Gastrocnemius medialis (tissue), 4 donors: ENCODE results near the gene NFIC. TPM values are rescaled to one million over a fixed set of nuclear protein-coding genes. Genes with fewer than 3 reads are reported as not detected.

Experiments
- ATAC-seq, 2 donors: fragments of 150-250 bp; one replicate each; pipeline ENCODE4 v1.9.1; 2016
- DNase-seq, 2 donors: peaks; one replicate each; pipeline ENCODE4 v3.0.0-alpha.2; 2019
- H3K27ac ChIP-seq, 4 donors: fragments of 200-600 bp; sonication (generic); 1 replicate in 1 of 4; 2 replicates in 3 of 4; pipeline ENCODE4 v1.5.1; 2016 to 2018; ENCODE audit warnings: mild to moderate bottlenecking in 2 of 4, moderate library complexity in 1 of 4
- H3K27me3 ChIP-seq, 3 donors: fragments of 200-600 bp; sonication (generic) in 2 of 3; 1 replicate in 1 of 3; 2 replicates in 2 of 3; pipeline versions ENCODE4 v1.5.1 to v1.6.0; 2016 to 2019; ENCODE audit warnings: mild to moderate bottlenecking in 1 of 3, moderate library complexity in 1 of 3
- H3K36me3 ChIP-seq, 2 donors: fragments of 200-600 bp; sonication (generic) in 1 of 2; one replicate each; pipeline ENCODE4 v1.5.1; 2017 to 2018
- H3K4me1 ChIP-seq, 2 donors: fragments of 200-600 bp; sonication (generic) in 1 of 2; one replicate each; pipeline ENCODE4 v1.5.1; 2016 to 2017; ENCODE audit warnings: mild to moderate bottlenecking in 2 of 2
- H3K4me3 ChIP-seq, 4 donors: fragments of 200-600 bp; sonication (generic) in 3 of 4; 1 replicate in 1 of 4; 2 replicates in 3 of 4; pipeline ENCODE4 v1.5.1; 2016 to 2019; ENCODE audit warnings: mild to moderate bottlenecking in 2 of 4
- H3K9me3 ChIP-seq, 3 donors: fragments of 200-600 bp; sonication (generic) in 2 of 3; 1 replicate in 1 of 3; 2 replicates in 2 of 3; pipeline ENCODE4 v1.5.1; 2016 to 2019
- CTCF ChIP-seq, 5 experiments: fragments of 450-650 bp in 3 of 5; fragments of 200-600 bp in 2 of 5; sonication (generic) in 2 of 5; IDR thresholded peaks in 4 of 5; conservative IDR thresholded peaks in 1 of 5; 1 replicate in 4 of 5; 2 replicates in 1 of 5; pipeline ENCODE4 v1.5.1; 2016 to 2019; ENCODE audit warnings: antibody characterized with exemption in 5 of 5, mild to moderate bottlenecking in 3 of 5, moderate library complexity in 3 of 5
- POLR2A ChIP-seq, 2 donors: fragments of 450-650 bp; IDR thresholded peaks; one replicate each; pipeline ENCODE4 v1.6.1; 2017; ENCODE audit warnings: antibody characterized with exemption in 2 of 2, mild to moderate bottlenecking in 2 of 2, moderate library complexity in 2 of 2
- in situ Hi-C, 4 donors: fragments of 200-750 bp; cut with MboI; loops; one replicate each; pipeline versions ENCODE4 v1.15.0 to v1.8.0; 2017; ENCODE audit warnings: low sequenced_read_pairs in 4 of 4
- intact Hi-C: fragments of 100-400 bp; cut with DNase I; formaldehyde crosslinking; loops from one replicate; pipeline ENCODE4 v1.15.1; 2023; ENCODE audit warnings: low total_unique reads
- total RNA-seq, 4 donors: library from RNA; depleted of rRNA; stranded (reverse); fragments of >200 nt; gene quantifications; one replicate each; pipeline versions ENCODE4 v1.1.0 to v1.2.3, GENCODE V29; 2016

Gene NFIC
- total RNA-seq, 4 donors from 2014 or later, result 90.2 to 403 (median 348) TPM

- H3K36me3 ChIP-seq, result peaks cover 0 to 2% of the 10 kb centered on the region in 2 donors
- in situ Hi-C loops, result no loop called here
- H3K4me3 ChIP-seq, result peak overlapping the region; percentile 53 to 73 (median 58)
- ATAC-seq (peak; percentile 38 to 41), DNase-seq (peak; percentile 80 to 90)
- H3K27me3 ChIP-seq, result no peaks in the 10 kb centered on the region
- H3K4me1 ChIP-seq, result peaks cover 75 to 84% of the 10 kb centered on the region in 2 donors
- no peak for TF ChIP-seq CTCF (IDR thresholded peaks at IDR 0.05 in 4 of 5, conservative IDR thresholded peaks at IDR 0.05 in 1 of 5)
- TF ChIP-seq POLR2A (IDR thresholded peaks at IDR 0.05), result peak; percentile 53 to 79
- H3K27ac ChIP-seq, result peak overlapping the region; percentile 98 to 100 (median 98)
- H3K9me3 ChIP-seq, result no peaks in the 10 kb centered on the region
- intact Hi-C loops, result loop anchor here (2.0 kb wide), 1 partner anchor 43 kb away; no protein-coding TSS in a partner anchor
These were observed 41.5 kb downstream of the NFIC start for GRCh38 chr19:3407556-3408516.

DNA sequence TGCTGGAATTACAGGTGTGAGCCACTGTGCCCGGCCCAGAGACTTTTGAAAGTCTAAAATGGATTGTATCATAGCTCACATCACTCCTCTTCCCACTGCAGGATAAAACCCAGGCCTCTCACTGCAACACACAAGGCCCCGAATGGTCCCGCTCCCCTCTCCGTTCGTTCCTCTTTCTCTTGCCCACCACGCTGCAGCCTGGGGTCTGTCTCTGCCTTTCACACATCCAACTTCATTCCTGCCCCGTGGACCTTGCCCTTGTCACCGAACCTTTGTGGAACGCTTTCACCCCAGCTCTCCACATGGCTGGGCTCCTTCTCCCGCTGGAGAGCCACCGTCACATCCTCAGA is 42.6 kb downstream of the NFIC start:
- Histone ChIP-seq H3K27ac (peak overlapping the region; percentile 98 to 100 (median 98)), H3K27me3 (no peaks in the 10 kb centered on the region), H3K36me3 (peaks cover 0 to 2% of the 10 kb centered on the region in 2 donors), H3K4me3 (peak overlapping the region; percentile 53 to 73 (median 58)), H3K4me1 (peaks cover 69 to 85% of the 10 kb centered on the region in 2 donors), H3K9me3 (no peaks in the 10 kb centered on the region)
- in situ Hi-C loops (no loop called here), intact Hi-C loops (loop anchor here (1.0 to 2.0 kb wide), 4 partner anchors 20 to 42 kb away; no protein-coding TSS in a partner anchor)
- DNase-seq (no peak), ATAC-seq (no peak)
- no peak for TF ChIP-seq POLR2A (IDR thresholded peaks at IDR 0.05)
- TF ChIP-seq CTCF (IDR thresholded peaks at IDR 0.05 in 4 of 5, conservative IDR thresholded peaks at IDR 0.05 in 1 of 5), result no peak

- Histone ChIP-seq H3K36me3 (peaks cover 0 to 2% of the 10 kb centered on the region in 2 donors), H3K4me1 (peaks cover 69 to 86% of the 10 kb centered on the region in 2 donors), H3K4me3 (peak overlapping the region; percentile 53 to 73 (median 58)), H3K27me3 (no peaks in the 10 kb centered on the region), H3K27ac (peak overlapping the region; percentile 98 to 100 (median 98)), H3K9me3 (no peaks in the 10 kb centered on the region)
- TF ChIP-seq CTCF (IDR thresholded peaks at IDR 0.05 in 4 of 5, conservative IDR thresholded peaks at IDR 0.05 in 1 of 5) (no peak), POLR2A (IDR thresholded peaks at IDR 0.05) (peak; percentile 88 to 92)
- in situ Hi-C loops (no loop called here), intact Hi-C loops (loop anchor here (1.0 to 2.0 kb wide), 4 partner anchors 20 to 41 kb away; no protein-coding TSS in a partner anchor)
- DNase-seq, result peak; percentile 99 to 100
- peak; percentile 73 to 74 for ATAC-seq
These were observed 43.1 kb downstream of the NFIC start for GRCh38 chr19:3409346-3410064.

DNA sequence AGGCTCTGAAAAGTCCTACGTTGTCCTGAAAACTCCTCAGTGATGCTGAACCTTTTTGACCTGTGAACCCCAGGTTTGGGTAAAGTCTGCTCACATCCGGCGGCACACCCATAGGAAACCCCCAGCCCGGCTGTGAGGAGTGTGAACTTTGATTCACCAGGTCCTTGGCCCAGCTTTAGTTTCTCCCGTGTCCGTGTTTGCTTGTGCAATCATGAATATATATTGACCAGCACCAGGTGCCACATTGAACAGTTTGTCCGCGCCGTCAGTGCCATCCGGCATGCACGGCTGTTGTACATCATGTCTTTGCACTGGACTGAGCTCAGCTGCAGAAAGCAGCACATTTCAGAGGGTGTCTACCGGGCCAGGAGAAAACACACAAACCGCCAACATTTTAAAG is 45.3 kb downstream of the NFIC start:
- in situ Hi-C loops, result no loop called here
- no peaks in the 10 kb centered on the region for H3K9me3 ChIP-seq
- peaks cover 0 to 2% of the 10 kb centered on the region in 2 donors for H3K36me3 ChIP-seq
- H3K27me3 ChIP-seq, result no peaks in the 10 kb centered on the region
- DNase-seq (peak; percentile 54 to 62), ATAC-seq (peak in 1 of 2 donors; percentile 29)
- H3K4me1 ChIP-seq, result peaks cover 49 to 78% of the 10 kb centered on the region in 2 donors
- TF ChIP-seq CTCF (IDR thresholded peaks at IDR 0.05 in 4 of 5, conservative IDR thresholded peaks at IDR 0.05 in 1 of 5) (no peak), POLR2A (IDR thresholded peaks at IDR 0.05) (peak; percentile 27 to 38)
- H3K27ac ChIP-seq, result peak overlapping the region; percentile 98 to 100 (median 98)
- no peak overlapping the region for H3K4me3 ChIP-seq
- intact Hi-C loops, result no loop called here
